Vagina (tissue), 2 donors: Measurements from ENCODE around the gene WRAP53.

Experiments
- POLR2A ChIP-seq, 2 donors: fragments of 450-650 bp; IDR thresholded peaks; one replicate each; pipeline ENCODE4 v1.6.1; 2017; ENCODE audit warnings: antibody characterized with exemption in 2 of 2, mild to moderate bottlenecking in 2 of 2, moderate library complexity in 2 of 2
- POLR2AphosphoS5 ChIP-seq, 2 donors: sonication (generic); formaldehyde crosslinking; IDR thresholded peaks; one replicate each; pipeline ENCODE4 v1.9.0; 2017; ENCODE audit warnings: antibody characterized with exemption in 2 of 2, mild to moderate bottlenecking in 2 of 2, low read depth in 1 of 2; ENCODE audit not compliant: insufficient read depth in 1 of 2
- TF ChIP-seq, protein P1 (sequence below), 3 experiments: fragments of 450-650 bp in 2 of 3; fragments of 200-600 bp in 1 of 3; sonication (generic) in 1 of 3; IDR thresholded peaks; one replicate each; pipeline ENCODE4 v1.5.1; 2017 to 2019; ENCODE audit warnings: antibody characterized with exemption in 3 of 3, mild to moderate bottlenecking in 2 of 3, moderate library complexity in 2 of 3

- TF ChIP-seq POLR2A (IDR thresholded peaks at IDR 0.05) (no peak), POLR2AphosphoS5 (IDR thresholded peaks at IDR 0.05; ENCODE audit: insufficient read depth in 1 of 2, low read depth in 1 of 2) (no peak)
- TF ChIP-seq, protein P1, sequence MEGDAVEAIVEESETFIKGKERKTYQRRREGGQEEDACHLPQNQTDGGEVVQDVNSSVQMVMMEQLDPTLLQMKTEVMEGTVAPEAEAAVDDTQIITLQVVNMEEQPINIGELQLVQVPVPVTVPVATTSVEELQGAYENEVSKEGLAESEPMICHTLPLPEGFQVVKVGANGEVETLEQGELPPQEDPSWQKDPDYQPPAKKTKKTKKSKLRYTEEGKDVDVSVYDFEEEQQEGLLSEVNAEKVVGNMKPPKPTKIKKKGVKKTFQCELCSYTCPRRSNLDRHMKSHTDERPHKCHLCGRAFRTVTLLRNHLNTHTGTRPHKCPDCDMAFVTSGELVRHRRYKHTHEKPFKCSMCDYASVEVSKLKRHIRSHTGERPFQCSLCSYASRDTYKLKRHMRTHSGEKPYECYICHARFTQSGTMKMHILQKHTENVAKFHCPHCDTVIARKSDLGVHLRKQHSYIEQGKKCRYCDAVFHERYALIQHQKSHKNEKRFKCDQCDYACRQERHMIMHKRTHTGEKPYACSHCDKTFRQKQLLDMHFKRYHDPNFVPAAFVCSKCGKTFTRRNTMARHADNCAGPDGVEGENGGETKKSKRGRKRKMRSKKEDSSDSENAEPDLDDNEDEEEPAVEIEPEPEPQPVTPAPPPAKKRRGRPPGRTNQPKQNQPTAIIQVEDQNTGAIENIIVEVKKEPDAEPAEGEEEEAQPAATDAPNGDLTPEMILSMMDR (IDR thresholded peaks at IDR 0.05), result no peak
These were observed 31.8 kb downstream of the WRAP53 start for GRCh38 chr17:7720125-7720524.
